ENCODE measurements around the gene CYP3A7. TPM values are rescaled to one million over a fixed set of nuclear protein-coding genes. Genes with fewer than 3 reads are reported as not detected.
"Not testable (repeated sequence)": the region's sequence is repeated elsewhere in the genome, so short reads cannot be mapped to it uniquely, and the experiment has no call there.

The CYP3A7 gene
- total and polyA plus RNA-seq, 9 of the 15 experiments (the other 6 are each of a cell fraction or from before 2014, with no cell fraction given) = 0.20 TPM; not detected in 8

DNA sequence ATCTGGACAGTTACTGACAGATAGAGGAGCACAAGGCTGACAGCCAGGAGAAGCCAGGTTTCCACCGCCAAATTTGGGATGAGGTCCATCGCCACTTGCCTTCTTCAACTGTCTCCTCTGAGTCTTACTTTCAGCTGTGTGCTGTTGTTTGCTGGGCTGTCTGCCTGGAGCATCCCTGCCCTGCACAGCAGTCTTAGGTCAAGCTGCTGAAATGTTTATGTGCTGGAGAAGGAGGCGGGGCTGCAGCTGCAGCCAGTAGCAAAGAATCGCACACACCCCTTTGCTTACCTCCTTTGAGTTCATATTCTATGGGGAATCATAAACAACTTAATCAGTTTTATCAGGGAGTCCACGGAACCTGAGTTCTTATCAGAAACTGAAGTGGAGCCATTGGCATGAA, 35.0 kb downstream of the CYP3A7 start:
- DNase-seq (ENCODE audit: extremely low read depth in 1 of 4, low spot score in 3 of 4) = no peak

DNA sequence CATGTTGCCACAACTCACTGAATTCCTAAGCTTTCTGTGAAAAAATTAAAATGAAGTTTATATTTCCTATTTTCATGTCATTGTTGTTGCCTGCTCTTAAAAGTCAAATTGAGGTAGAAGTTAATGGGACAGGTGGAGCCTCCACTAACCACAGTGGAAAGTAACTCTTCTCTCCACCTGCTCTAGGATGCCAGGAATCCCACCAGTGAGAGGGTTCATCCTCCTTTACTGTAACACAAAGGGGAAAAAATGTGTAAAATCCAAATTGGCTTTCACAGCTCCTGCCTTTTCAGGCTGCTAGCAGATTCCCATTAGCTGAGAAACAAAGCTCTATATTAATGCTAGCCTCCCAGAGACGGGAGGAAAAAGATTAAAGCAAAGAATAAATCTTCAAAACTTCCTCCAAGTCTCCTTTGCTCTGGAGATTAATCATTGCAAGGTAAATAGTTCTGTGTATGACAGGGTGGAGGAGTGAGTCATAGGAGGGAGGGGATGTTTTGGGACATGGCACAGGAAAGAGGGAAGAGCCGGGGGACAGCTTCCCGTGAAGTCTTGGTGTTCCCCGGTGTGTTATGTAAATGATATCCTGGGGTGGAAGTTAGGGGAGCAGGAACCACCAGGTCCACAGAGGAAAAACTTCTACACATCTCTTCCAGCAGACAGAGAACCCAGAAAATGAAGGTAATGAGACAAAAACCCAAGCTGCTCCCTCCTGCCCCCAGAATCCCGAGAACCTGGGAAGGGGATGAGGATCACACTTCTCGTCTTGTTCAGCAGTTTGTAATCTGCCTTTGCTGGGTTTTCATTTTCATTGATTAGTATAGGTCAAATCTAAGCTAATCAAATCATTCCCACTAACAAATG, 35.9 kb downstream of the CYP3A7 start:
- H3K4me2 ChIP-seq (ENCODE audit: insufficient read depth, low read length); H3K36me3 ChIP-seq (ENCODE audit: control insufficient read depth, insufficient read depth, low read length); BruUV-seq (replicated peaks); in situ Hi-C loops (cut with MboI); H2AFZ ChIP-seq (ENCODE audit: low read depth, low read length); H3K79me2 ChIP-seq (ENCODE audit: control insufficient read depth, insufficient read depth, low read length); intact Hi-C loops (cut with micrococcal nuclease); H4K20me1 ChIP-seq (replicated peaks; ENCODE audit: control insufficient read depth, insufficient read depth, low read length); H3K9me1 ChIP-seq (ENCODE audit: control insufficient read depth, insufficient read depth, low read length); CTCF ChIA-PET (ENCODE audit: low intra/inter-chr PET ratio); H3K4me3 ChIP-seq; H3K9ac ChIP-seq (ENCODE audit: insufficient read depth in 1 of 2, low read depth in 2 of 2, low read length in 2 of 2); H3K27ac ChIP-seq (ENCODE audit: extremely low read depth, low read depth, low read length); DNase-seq (ENCODE audit: extremely low read depth in 1 of 4, low spot score in 3 of 4); H3K27me3 ChIP-seq (ENCODE audit: control insufficient read depth in 2 of 2, insufficient read depth in 2 of 2, low read length in 2 of 2); H3K9me3 ChIP-seq (replicated peaks; ENCODE audit: control insufficient read depth, insufficient read depth, low read depth, low read length): not testable (repeated sequence)
- TF ChIP-seq JUND (IDR thresholded peaks at IDR 0.05; ENCODE audit: borderline replicate concordance, low read depth, low read length) = peak; percentile 67
- peak; percentile 44; the same call in 1 of the 3 replicates for TF ChIP-seq JUND (tag; IDR thresholded peaks at IDR 0.05; ENCODE audit: borderline replicate concordance, low read depth, low read length)
- peak; percentile 77 for TF ChIP-seq FOSL1 (tag; conservative IDR thresholded peaks at IDR 0.05)
- TF ChIP-seq, protein P1, sequence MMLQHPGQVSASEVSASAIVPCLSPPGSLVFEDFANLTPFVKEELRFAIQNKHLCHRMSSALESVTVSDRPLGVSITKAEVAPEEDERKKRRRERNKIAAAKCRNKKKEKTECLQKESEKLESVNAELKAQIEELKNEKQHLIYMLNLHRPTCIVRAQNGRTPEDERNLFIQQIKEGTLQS (IDR thresholded peaks at IDR 0.05) = peak; percentile 24; the same call in 1 of the 2 replicates
- TF ChIP-seq, protein P1 (CRISPR knock-in tag; conservative IDR thresholded peaks at IDR 0.05) = not testable (repeated sequence)
- peaks cover 9 to 29% of the 10 kb centered on the region in 2 experiments for H3K4me1 ChIP-seq (replicated peaks in 1 of 2; ENCODE audit: control insufficient read depth in 2 of 2, insufficient read depth in 2 of 2, low read length in 2 of 2)
- POLR2A ChIA-PET = interaction anchor here (0.6 to 1.2 kb wide), 4 partner anchors 11 to 174 kb away, joined by 3 read pairs; partner anchors contain the start of gene CYP3A5
- 7% methylated on average over 6 of the region's 6 CpGs for WGBS (ENCODE audit: insufficient coverage, low coverage, missing lambda C conversion rate)
- ATAC-seq (peak; percentile 69), FAIRE-seq (peak; percentile 83)

More for the DNA sequence above, 35.0 kb downstream of the CYP3A7 start:
- FAIRE-seq (no peak), ATAC-seq (peak; percentile 70)
- H3K4me3 ChIP-seq = no peak overlapping the region
- no peaks in the 10 kb centered on the region for H4K20me1 ChIP-seq (replicated peaks; ENCODE audit: control insufficient read depth, insufficient read depth, low read length)
- no peaks in the 10 kb centered on the region for H3K27me3 ChIP-seq (ENCODE audit: control insufficient read depth in 2 of 2, insufficient read depth in 2 of 2, low read length in 2 of 2)
- in situ Hi-C loops (cut with MboI) = no loop called here
- H3K9me1 ChIP-seq (ENCODE audit: control insufficient read depth, insufficient read depth, low read length) = no peaks in the 10 kb centered on the region
- intact Hi-C loops (cut with micrococcal nuclease) = no loop called here
- no peak overlapping the region for H2AFZ ChIP-seq (ENCODE audit: low read depth, low read length)
- ChIA-PET POLR2A (interaction anchor here (0.6 kb wide), 1 partner anchor 10 kb away, joined by 3 read pairs; no protein-coding TSS in a partner anchor), CTCF (ENCODE audit: low intra/inter-chr PET ratio) (no interaction called here)
- WGBS (ENCODE audit: insufficient coverage, low coverage, missing lambda C conversion rate) = 4% methylated on average over 5 of the region's 5 CpGs
- H3K4me1 ChIP-seq (replicated peaks in 1 of 2; ENCODE audit: control insufficient read depth in 2 of 2, insufficient read depth in 2 of 2, low read length in 2 of 2) = peaks cover 7 to 21% of the 10 kb centered on the region in 2 experiments; a peak in 4 of 5 replicates
- no peaks in the 10 kb centered on the region for H3K9me3 ChIP-seq (replicated peaks; ENCODE audit: control insufficient read depth, insufficient read depth, low read depth, low read length)
- H3K27ac ChIP-seq (ENCODE audit: extremely low read depth, low read depth, low read length) = no peak overlapping the region
- TF ChIP-seq HSF4 (CRISPR knock-in tag; IDR thresholded peaks at IDR 0.05; ENCODE audit: borderline replicate concordance) (no peak), MEIS2 (IDR thresholded peaks at IDR 0.05; ENCODE audit: partially characterized antibody) (peak; percentile 23)
- no peaks in the 10 kb centered on the region for H3K36me3 ChIP-seq (ENCODE audit: control insufficient read depth, insufficient read depth, low read length)
- H3K4me2 ChIP-seq (ENCODE audit: insufficient read depth, low read length) = no peak overlapping the region
- no peak overlapping the region; a peak in 1 of 4 replicates for H3K9ac ChIP-seq (ENCODE audit: insufficient read depth in 1 of 2, low read depth in 2 of 2, low read length in 2 of 2)
- no peaks in the 10 kb centered on the region for H3K79me2 ChIP-seq (ENCODE audit: control insufficient read depth, insufficient read depth, low read length)
- BruUV-seq (replicated peaks) = no TSS peak
